ENCODE results near the gene FOXN1.

- TF ChIP-seq EZH2 (IDR thresholded peaks at IDR 0.05), result no peak
- TF ChIP-seq POLR2AphosphoS5 (IDR thresholded peaks at IDR 0.05; ENCODE audit: borderline replicate concordance, low read depth, low read length), result no peak
These were observed 33.2 kb upstream of the FOXN1 start for GRCh38 chr17:28472871-28473497.

All from SK-N-MC (cell line).